HL-60 (cell line): ENCODE data around the gene PIGBOS1.

Experiments used
- DNase-seq, 2 experiments: peaks; one replicate each; pipeline ENCODE4 v3.0.0-alpha.2; 2010 to 2020; ENCODE audit warnings: low read depth in 1 of 2, low spot score in 1 of 2
- H3K27ac ChIP-seq: fragments of 250-450 bp; sonication (Bioruptor Pico); replicated peaks from 2 replicates; pipeline ENCODE4 v1.5.1; 2020; ENCODE audit warnings: mild to moderate bottlenecking, moderate library complexity
- H3K27me3 ChIP-seq: fragments of 250-450 bp; sonication (Bioruptor Pico); 2 replicates; pipeline ENCODE4 v1.5.1; 2021; ENCODE audit warnings: mild to moderate bottlenecking, moderate library complexity; ENCODE audit not compliant: insufficient read depth, poor library complexity, severe bottlenecking
- H3K4me3 ChIP-seq: replicated peaks from 2 replicates; pipeline ENCODE4 v1.5.1; 2011; ENCODE audit warnings: mild to moderate bottlenecking, control low read depth, low read length; ENCODE audit not compliant: insufficient read depth
- GABPA ChIP-seq: IDR thresholded peaks from 2 replicates; pipeline ENCODE4 v1.6.1; 2012; ENCODE audit warnings: low read depth
- POLR2AphosphoS5 ChIP-seq: IDR thresholded peaks from 2 replicates; pipeline ENCODE4 v1.6.1; 2012; ENCODE audit warnings: low read depth
- REST ChIP-seq: IDR thresholded peaks from 2 replicates; pipeline ENCODE4 v1.6.1; 2012; ENCODE audit warnings: low read depth; ENCODE audit not compliant: insufficient replicate concordance
- SPI1 ChIP-seq: IDR thresholded peaks from 2 replicates; pipeline ENCODE4 v1.6.1; 2012; ENCODE audit warnings: low read depth, mild to moderate bottlenecking, borderline replicate concordance
- TF ChIP-seq, protein P1 (sequence below): IDR thresholded peaks from one replicate; pipeline ENCODE4 v1.5.1; 2011; ENCODE audit warnings: low read length, control low read depth, inconsistent platforms; ENCODE audit not compliant: insufficient read depth

PIGBOS1 gene

DNA sequence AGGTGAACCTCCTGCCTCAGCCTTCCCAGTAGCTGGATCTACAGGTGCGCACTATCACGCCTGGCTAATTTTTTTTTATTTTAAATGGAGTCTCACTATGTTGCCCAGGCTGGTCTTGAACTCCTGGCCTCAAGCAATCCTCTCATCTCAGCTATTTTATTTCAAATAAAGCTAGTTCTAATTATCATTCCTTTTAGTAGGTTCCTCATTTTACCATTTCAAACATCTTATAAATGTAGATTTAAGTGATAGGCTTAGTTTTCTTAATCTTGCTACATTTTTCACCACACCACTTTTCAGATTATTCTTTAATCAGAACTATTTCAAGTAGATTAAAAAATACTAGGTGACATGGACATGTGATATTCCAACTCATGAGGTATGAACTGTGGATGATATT is 30.4 kb upstream of the PIGBOS1 start:
- TF ChIP-seq GABPA = no peak
- no peak for TF ChIP-seq REST
- no peak for TF ChIP-seq SPI1
- no peak for TF ChIP-seq POLR2AphosphoS5
- TF ChIP-seq, protein P1, sequence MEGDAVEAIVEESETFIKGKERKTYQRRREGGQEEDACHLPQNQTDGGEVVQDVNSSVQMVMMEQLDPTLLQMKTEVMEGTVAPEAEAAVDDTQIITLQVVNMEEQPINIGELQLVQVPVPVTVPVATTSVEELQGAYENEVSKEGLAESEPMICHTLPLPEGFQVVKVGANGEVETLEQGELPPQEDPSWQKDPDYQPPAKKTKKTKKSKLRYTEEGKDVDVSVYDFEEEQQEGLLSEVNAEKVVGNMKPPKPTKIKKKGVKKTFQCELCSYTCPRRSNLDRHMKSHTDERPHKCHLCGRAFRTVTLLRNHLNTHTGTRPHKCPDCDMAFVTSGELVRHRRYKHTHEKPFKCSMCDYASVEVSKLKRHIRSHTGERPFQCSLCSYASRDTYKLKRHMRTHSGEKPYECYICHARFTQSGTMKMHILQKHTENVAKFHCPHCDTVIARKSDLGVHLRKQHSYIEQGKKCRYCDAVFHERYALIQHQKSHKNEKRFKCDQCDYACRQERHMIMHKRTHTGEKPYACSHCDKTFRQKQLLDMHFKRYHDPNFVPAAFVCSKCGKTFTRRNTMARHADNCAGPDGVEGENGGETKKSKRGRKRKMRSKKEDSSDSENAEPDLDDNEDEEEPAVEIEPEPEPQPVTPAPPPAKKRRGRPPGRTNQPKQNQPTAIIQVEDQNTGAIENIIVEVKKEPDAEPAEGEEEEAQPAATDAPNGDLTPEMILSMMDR = no peak
- Histone ChIP-seq H3K27me3 (no peaks in the 10 kb centered on the region), H3K27ac (no peak overlapping the region), H3K4me3 (no peak overlapping the region)
- DNase-seq = no peak

- no peak overlapping the region for H3K27ac ChIP-seq
- H3K27me3 ChIP-seq = no peaks in the 10 kb centered on the region
- DNase-seq = no peak
- H3K4me3 ChIP-seq = no peak overlapping the region
- no peak for TF ChIP-seq GABPA
Measured at GRCh38 chr15:55348281-55348778, 29.4 kb upstream of the PIGBOS1 start.

GRCh38 chr15:55344206-55344605 is 25.3 kb upstream of the PIGBOS1 start:
- no peak for DNase-seq
- Histone ChIP-seq H3K27me3 (no peaks in the 10 kb centered on the region), H3K27ac (no peak overlapping the region), H3K4me3 (no peak overlapping the region)
- TF ChIP-seq POLR2AphosphoS5 (no peak), REST (no peak), SPI1 (no peak), GABPA (no peak)
- TF ChIP-seq, protein P1 = no peak

GRCh38 chr15:55343168-55343567 is 24.2 kb upstream of the PIGBOS1 start:
- no peak for DNase-seq
- H3K27ac ChIP-seq = no peak overlapping the region
- TF ChIP-seq SPI1 (no peak), REST (no peak), POLR2AphosphoS5 (no peak), GABPA (no peak)
- TF ChIP-seq, protein P1 = no peak
- no peaks in the 10 kb centered on the region for H3K27me3 ChIP-seq
- H3K4me3 ChIP-seq = no peak overlapping the region
